GM06990 (cell line): ENCODE measurements around the gene UNC80.

Experiments
- DNase-seq: peaks from one replicate; pipeline ENCODE4 v3.0.0-alpha.2; 2011; ENCODE audit not compliant: insufficient read length; ENCODE audit errors: extremely low read depth
- H3K27me3 ChIP-seq: replicated peaks from 2 replicates; pipeline ENCODE4 v1.6.0; 2011; ENCODE audit warnings: low read length; ENCODE audit not compliant: control insufficient read depth, insufficient read depth
- H3K36me3 ChIP-seq: 2 replicates; pipeline ENCODE4 v1.5.1; 2011; ENCODE audit warnings: low read length; ENCODE audit not compliant: control insufficient read depth, insufficient read depth
- H3K4me3 ChIP-seq: replicated peaks from 2 replicates; pipeline ENCODE4 v1.5.1; 2011; ENCODE audit warnings: low read depth, mild to moderate bottlenecking, control low read depth, low read length
- CTCF ChIP-seq: IDR thresholded peaks from 2 replicates; pipeline ENCODE4 v1.5.1; 2011; ENCODE audit warnings: low read length, control low read depth, mild to moderate bottlenecking, inconsistent platforms; ENCODE audit not compliant: insufficient read depth, poor library complexity, severe bottlenecking

Gene UNC80

GRCh38 chr2:209757163-209757562, 14.5 kb upstream of the UNC80 start:
- no peak for DNase-seq
- no peak for TF ChIP-seq CTCF
- H3K36me3 ChIP-seq: no peaks in the 10 kb centered on the region
- no peak overlapping the region for H3K4me3 ChIP-seq
- H3K27me3 ChIP-seq: no peaks in the 10 kb centered on the region; the same call in 1 of the 2 replicates

- no peak for TF ChIP-seq CTCF
- H3K27me3 ChIP-seq: no peaks in the 10 kb centered on the region
- H3K4me3 ChIP-seq: no peak overlapping the region
- no peaks in the 10 kb centered on the region for H3K36me3 ChIP-seq
- no peak for DNase-seq
Measured at GRCh38 chr2:209761566-209761965, 10.1 kb upstream of the UNC80 start.

- TF ChIP-seq CTCF: no peak
- DNase-seq: no peak
- Histone ChIP-seq H3K36me3 (no peaks in the 10 kb centered on the region), H3K27me3 (no peaks in the 10 kb centered on the region), H3K4me3 (no peak overlapping the region)
Measured at GRCh38 chr2:209762563-209762962, 9.1 kb upstream of the UNC80 start.

- no peak for TF ChIP-seq CTCF
- no peak for DNase-seq
- H3K27me3 ChIP-seq: no peaks in the 10 kb centered on the region
- H3K36me3 ChIP-seq: no peaks in the 10 kb centered on the region
- H3K4me3 ChIP-seq: no peak overlapping the region
Measured at GRCh38 chr2:209763106-209763505, 8.5 kb upstream of the UNC80 start.

GRCh38 chr2:209766613-209767012, 5.0 kb upstream of the UNC80 start:
- Histone ChIP-seq H3K36me3 (no peaks in the 10 kb centered on the region), H3K4me3 (no peak overlapping the region), H3K27me3 (no peaks in the 10 kb centered on the region)
- TF ChIP-seq CTCF: no peak
- no peak for DNase-seq

GRCh38 chr2:209767316-209767715, 4.3 kb upstream of the UNC80 start:
- Histone ChIP-seq H3K4me3 (no peak overlapping the region), H3K27me3 (no peaks in the 10 kb centered on the region), H3K36me3 (no peaks in the 10 kb centered on the region)
- TF ChIP-seq CTCF: no peak
- DNase-seq: no peak
